Kidney epithelial cell (primary cell): ENCODE data around the gene DNAJC7. TPM values are rescaled to one million over a fixed set of nuclear protein-coding genes. Genes with fewer than 3 reads are reported as not detected.

ENCODE experiments used
- DNase-seq: peaks from one replicate; pipeline ENCODE4 v3.0.0-alpha.2; 2010; ENCODE audit warnings: low read depth
- H3K27me3 ChIP-seq: 2 replicates; pipeline ENCODE4 v1.6.0; 2011; ENCODE audit warnings: low read length; ENCODE audit not compliant: control insufficient read depth, insufficient read depth
- H3K36me3 ChIP-seq: 2 replicates; pipeline ENCODE4 v1.5.1; 2011; ENCODE audit warnings: low read length; ENCODE audit not compliant: control insufficient read depth, insufficient read depth
- H3K4me3 ChIP-seq: 2 replicates; pipeline ENCODE4 v1.5.1; 2011; ENCODE audit warnings: low read depth, mild to moderate bottlenecking, control low read depth, low read length
- CTCF ChIP-seq: IDR thresholded peaks from 2 replicates; pipeline ENCODE4 v1.5.1; 2011; ENCODE audit warnings: mild to moderate bottlenecking, moderate library complexity, low read length, control low read depth, inconsistent platforms; ENCODE audit not compliant: insufficient read depth, poor library complexity, severe bottlenecking
- total RNA-seq: library from RNA; depleted of rRNA; stranded (reverse); fragments of >200 nt; gene quantifications from 2 replicates; pipeline ENCODE4 v1.2.3, GENCODE V29; 2015

The DNAJC7 gene
- total RNA-seq, 1 donor from 2014 or later: 73.5 TPM

- H3K36me3 ChIP-seq: peaks cover 4% of the 10 kb centered on the region
- H3K4me3 ChIP-seq: no peak overlapping the region
- DNase-seq: no peak
- H3K27me3 ChIP-seq: no peaks in the 10 kb centered on the region
- no peak for TF ChIP-seq CTCF
Measured at GRCh38 chr17:41970901-41971331, 46.3 kb downstream of the DNAJC7 start.

- H3K27me3 ChIP-seq: no peaks in the 10 kb centered on the region
- peaks cover 1% of the 10 kb centered on the region for H3K36me3 ChIP-seq
- H3K4me3 ChIP-seq: no peak overlapping the region
- no peak for DNase-seq
- no peak for TF ChIP-seq CTCF
Measured at GRCh38 chr17:41968676-41969075, 48.6 kb downstream of the DNAJC7 start.

GRCh38 chr17:41967921-41968578, 49.2 kb downstream of the DNAJC7 start:
- no peak for TF ChIP-seq CTCF
- H3K27me3 ChIP-seq: no peaks in the 10 kb centered on the region
- no peak for DNase-seq
- peaks cover under 1% of the 10 kb centered on the region for H3K36me3 ChIP-seq
- H3K4me3 ChIP-seq: peak overlapping the region; percentile 76

- TF ChIP-seq CTCF: no peak
- Histone ChIP-seq H3K27me3 (no peaks in the 10 kb centered on the region), H3K36me3 (no peaks in the 10 kb centered on the region), H3K4me3 (peak overlapping the region; percentile 76)
- no peak for DNase-seq
Measured at GRCh38 chr17:41967141-41967920, 49.9 kb downstream of the DNAJC7 start.

GRCh38 chr17:41966463-41967140, 50.6 kb downstream of the DNAJC7 start, which contains the start of gene CNP:
CNP (plus strand) TSS chr17:41966795; CDS start chr17:41966885, 90 bp downstream.
- DNase-seq: no peak
- H3K4me3 ChIP-seq: peak within 1 kb of the TSS; percentile 76
- no peaks in the 10 kb centered on the region for H3K27me3 ChIP-seq
- H3K36me3 ChIP-seq: no peaks in the 10 kb centered on the region
- no peak for TF ChIP-seq CTCF
